Activated naive CD4-positive, alpha-beta T cell treated with anti-CD3 and anti-CD28 coated beads for 36 hours (primary cell): ENCODE measurements around the gene GNPDA2. TPM values are rescaled to one million over a fixed set of nuclear protein-coding genes. Genes with fewer than 3 reads are reported as not detected.
"Not testable (repeated sequence)": the region's sequence is repeated elsewhere in the genome, so short reads cannot be mapped to it uniquely, and the experiment has no call there.

Experiments
- CTCF ChIA-PET: fragments of 350-600 bp; sonication (Branson Sonifier 250); formaldehyde crosslinking; loops from one replicate; lab custom pipeline; 2021; ENCODE audit warnings: antibody characterized with exemption; lab: Charles Lee
- DNase-seq: peaks from one replicate; pipeline ENCODE4 v3.0.0-alpha.2; 2020
- H3K27ac Mint-ChIP-seq: one replicate; pipeline ENCODE4 v1.8.0; 2021; ENCODE audit warnings: mild to moderate bottlenecking, mixed read lengths
- H3K27me3 Mint-ChIP-seq: one replicate; pipeline ENCODE4 v1.8.0; 2021; ENCODE audit warnings: low read depth, mixed read lengths
- H3K36me3 Mint-ChIP-seq: one replicate; pipeline ENCODE4 v1.8.0; 2021; ENCODE audit warnings: low read depth, mixed read lengths
- H3K4me1 Mint-ChIP-seq: one replicate; pipeline ENCODE4 v1.8.0; 2021; ENCODE audit warnings: low read depth, mixed read lengths
- H3K4me3 Mint-ChIP-seq: one replicate; pipeline ENCODE4 v1.8.0; 2021; ENCODE audit warnings: mild to moderate bottlenecking, moderate library complexity, mixed read lengths
- H3K9me3 Mint-ChIP-seq: one replicate; pipeline ENCODE4 v1.8.0; 2021; ENCODE audit warnings: mixed read lengths
- intact Hi-C: fragments of 100-400 bp; cut with micrococcal nuclease; formaldehyde crosslinking; loops from one replicate; pipeline ENCODE4 v1.15.1; 2023
- total RNA-seq, 2 experiments: library from RNA; stranded (reverse); gene quantifications; one replicate each; pipeline ENCODE4 v1.2.3, GENCODE V29; 2021

GNPDA2 gene
- total RNA-seq: 10 to 100 TPM; 14.2 TPM

GRCh38 chr4:44726038-44726871 is at the start of gene GNPDA2:
Gene GNPDA2, minus strand, starts transcription at chr4:44726556. Its CDS starts 4,349 bp downstream, at chr4:44722207.
- CTCF ChIA-PET: interaction anchor here (1.3 kb wide), 1 partner anchor 49 kb away, joined by 3 read pairs; no protein-coding TSS in a partner anchor
- Mint-ChIP-seq H3K4me1 (peaks cover 35% of the 10 kb centered on the region), H3K36me3 (no peaks in the 10 kb centered on the region), H3K27me3 (no peaks in the 10 kb centered on the region), H3K9me3 (no peaks in the 10 kb centered on the region), H3K27ac (peak within 1 kb of the TSS; percentile 84), H3K4me3 (peak within 1 kb of the TSS; percentile 93)
- peak; percentile 85 for DNase-seq
- intact Hi-C loops: loop anchor here (1.0 kb wide), 1 partner anchor 48 kb away; the partner anchor contains the start of gene GUF1

DNA sequence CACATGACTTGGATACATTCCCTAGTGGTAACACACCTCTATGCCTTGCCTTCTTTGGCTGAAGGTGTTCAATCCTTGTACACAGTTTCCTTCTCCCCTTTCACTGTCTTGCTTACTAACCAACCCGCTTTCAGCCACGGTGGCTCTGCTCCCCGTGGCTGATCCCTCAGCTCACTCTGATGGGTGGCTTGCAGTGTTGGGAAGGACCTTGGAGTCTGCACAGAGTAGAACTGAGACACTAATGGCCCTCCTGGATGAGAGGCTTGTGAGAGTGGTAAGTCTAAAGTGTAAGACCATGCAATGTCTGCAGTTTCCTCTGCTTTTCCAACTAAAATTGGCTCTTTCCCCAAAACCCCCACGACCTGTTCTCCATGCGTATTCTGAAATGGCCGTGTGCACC is 46.0 kb upstream of the GNPDA2 start:
- CTCF ChIA-PET: no interaction called here
- peaks cover 18% of the 10 kb centered on the region for H3K27me3 Mint-ChIP-seq
- intact Hi-C loops: no loop called here
- no peak for DNase-seq
- H3K36me3 Mint-ChIP-seq: peaks cover 1% of the 10 kb centered on the region
- peaks cover 8% of the 10 kb centered on the region for H3K9me3 Mint-ChIP-seq
- H3K4me1 Mint-ChIP-seq: no peaks in the 10 kb centered on the region
- no peak overlapping the region for H3K27ac Mint-ChIP-seq
- no peak overlapping the region for H3K4me3 Mint-ChIP-seq

GRCh38 chr4:44771789-44772188 is 45.4 kb upstream of the GNPDA2 start:
- Mint-ChIP-seq H3K4me3 (no peak overlapping the region), H3K36me3 (peaks cover 1% of the 10 kb centered on the region), H3K4me1 (no peaks in the 10 kb centered on the region), H3K27ac (no peak overlapping the region), H3K27me3 (peaks cover 20% of the 10 kb centered on the region), H3K9me3 (peaks cover 8% of the 10 kb centered on the region)
- no peak for DNase-seq
- intact Hi-C loops: no loop called here
- CTCF ChIA-PET: no interaction called here

DNA sequence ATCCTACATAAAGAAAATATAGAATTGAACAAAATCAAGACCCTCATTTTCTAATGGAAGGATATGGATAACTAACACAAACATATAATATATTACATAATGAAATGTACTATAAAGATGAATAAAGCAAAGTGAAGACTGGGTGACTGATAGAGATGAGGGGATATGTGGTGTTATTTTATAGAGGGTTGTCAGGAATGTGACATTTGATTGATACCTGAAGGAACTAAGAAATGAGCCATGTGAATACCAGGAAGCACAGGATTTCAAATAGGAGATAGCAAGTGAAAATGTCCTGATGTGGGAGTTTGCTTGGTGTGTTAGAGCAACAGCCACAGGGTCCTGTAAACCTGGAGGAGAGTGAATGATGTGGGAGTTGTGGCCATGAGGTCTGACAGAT is 40.1 kb upstream of the GNPDA2 start:
- no peaks in the 10 kb centered on the region for H3K36me3 Mint-ChIP-seq
- H3K27me3 Mint-ChIP-seq: peaks cover 15% of the 10 kb centered on the region
- CTCF ChIA-PET: no interaction called here
- H3K27ac Mint-ChIP-seq: no peak overlapping the region
- no peak for DNase-seq
- H3K9me3 Mint-ChIP-seq: no peaks in the 10 kb centered on the region
- no peaks in the 10 kb centered on the region for H3K4me1 Mint-ChIP-seq
- intact Hi-C loops: no loop called here
- H3K4me3 Mint-ChIP-seq: no peak overlapping the region

GRCh38 chr4:44765116-44765515 is 38.8 kb upstream of the GNPDA2 start:
- intact Hi-C loops: no loop called here
- CTCF ChIA-PET: no interaction called here
- Mint-ChIP-seq H3K27ac (no peak overlapping the region), H3K4me1 (no peaks in the 10 kb centered on the region), H3K27me3 (peaks cover 26% of the 10 kb centered on the region), H3K9me3 (no peaks in the 10 kb centered on the region), H3K36me3 (no peaks in the 10 kb centered on the region), H3K4me3 (no peak overlapping the region)
- DNase-seq: no peak

GRCh38 chr4:44761306-44761705 is 35.0 kb upstream of the GNPDA2 start:
- H3K27me3 Mint-ChIP-seq: peaks cover 18% of the 10 kb centered on the region
- no peak overlapping the region for H3K4me3 Mint-ChIP-seq
- no peak overlapping the region for H3K27ac Mint-ChIP-seq
- H3K9me3 Mint-ChIP-seq: no peaks in the 10 kb centered on the region
- H3K36me3 Mint-ChIP-seq: no peaks in the 10 kb centered on the region
- no peaks in the 10 kb centered on the region for H3K4me1 Mint-ChIP-seq
- DNase-seq: no peak
- intact Hi-C loops: no loop called here
- CTCF ChIA-PET: no interaction called here

DNA sequence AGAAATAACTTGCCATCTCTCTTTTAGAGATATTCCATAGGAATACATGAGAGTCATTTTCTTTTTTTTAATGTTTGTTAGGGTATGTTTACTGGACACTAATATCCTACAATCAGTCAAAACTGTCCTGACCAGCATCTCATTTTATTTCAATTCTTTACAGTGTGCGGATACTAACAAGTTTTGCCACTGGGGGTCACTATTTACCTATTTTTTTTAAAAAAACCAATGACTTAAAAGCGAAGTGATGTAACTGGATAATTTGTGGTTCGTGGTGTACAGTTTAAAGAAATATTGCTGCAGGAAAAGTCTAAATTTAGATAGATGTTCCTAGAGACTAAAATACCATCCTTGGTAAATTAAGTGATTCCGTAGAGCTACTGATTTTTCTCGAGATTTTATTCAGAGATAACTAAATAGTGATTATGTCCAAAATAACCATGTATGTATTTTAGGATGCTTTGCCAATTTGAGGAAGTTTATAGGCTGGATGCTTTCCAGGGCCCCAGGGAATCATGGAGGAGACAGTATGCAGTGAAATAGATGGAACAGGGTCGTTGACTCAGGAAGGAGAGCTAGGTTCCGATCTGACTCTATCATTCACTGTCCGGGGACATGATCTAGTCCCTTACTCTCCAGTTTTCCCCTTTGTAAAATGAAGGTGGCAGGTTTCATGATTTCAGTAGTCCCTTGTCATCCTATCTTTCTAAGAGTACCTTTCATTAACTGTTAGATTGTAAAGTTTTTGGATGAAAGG is 34.0 kb upstream of the GNPDA2 start:
- intact Hi-C loops: no loop called here
- Mint-ChIP-seq H3K4me3 (no peak overlapping the region), H3K36me3 (no peaks in the 10 kb centered on the region), H3K27ac (no peak overlapping the region), H3K9me3 (no peaks in the 10 kb centered on the region), H3K27me3 (peaks cover 21% of the 10 kb centered on the region), H3K4me1 (no peaks in the 10 kb centered on the region)
- DNase-seq: no peak
- CTCF ChIA-PET: interaction anchor here (0.6 to 1.5 kb wide), 7 partner anchors 8 to 1354 kb away, joined by 3 to 4 read pairs (median 3); partner anchors contain the start of gene GUF1

GRCh38 chr4:44756559-44756958 is 30.2 kb upstream of the GNPDA2 start:
- H3K4me1 Mint-ChIP-seq: no peaks in the 10 kb centered on the region
- intact Hi-C loops: no loop called here
- CTCF ChIA-PET: no interaction called here
- H3K27me3 Mint-ChIP-seq: peaks cover 25% of the 10 kb centered on the region
- no peak for DNase-seq
- no peaks in the 10 kb centered on the region for H3K9me3 Mint-ChIP-seq
- H3K4me3 Mint-ChIP-seq: no peak overlapping the region
- no peaks in the 10 kb centered on the region for H3K36me3 Mint-ChIP-seq
- no peak overlapping the region for H3K27ac Mint-ChIP-seq

GRCh38 chr4:44740201-44740600 is 13.8 kb upstream of the GNPDA2 start:
- DNase-seq: no peak
- no peak overlapping the region for H3K27ac Mint-ChIP-seq
- CTCF ChIA-PET: interaction anchor here (1.0 kb wide), 1 partner anchor 19 kb away, joined by 3 read pairs; no protein-coding TSS in a partner anchor
- H3K36me3 Mint-ChIP-seq: no peaks in the 10 kb centered on the region
- no peaks in the 10 kb centered on the region for H3K4me1 Mint-ChIP-seq
- no peak overlapping the region for H3K4me3 Mint-ChIP-seq
- no peaks in the 10 kb centered on the region for H3K9me3 Mint-ChIP-seq
- peaks cover 9% of the 10 kb centered on the region for H3K27me3 Mint-ChIP-seq
- intact Hi-C loops: no loop called here

DNA sequence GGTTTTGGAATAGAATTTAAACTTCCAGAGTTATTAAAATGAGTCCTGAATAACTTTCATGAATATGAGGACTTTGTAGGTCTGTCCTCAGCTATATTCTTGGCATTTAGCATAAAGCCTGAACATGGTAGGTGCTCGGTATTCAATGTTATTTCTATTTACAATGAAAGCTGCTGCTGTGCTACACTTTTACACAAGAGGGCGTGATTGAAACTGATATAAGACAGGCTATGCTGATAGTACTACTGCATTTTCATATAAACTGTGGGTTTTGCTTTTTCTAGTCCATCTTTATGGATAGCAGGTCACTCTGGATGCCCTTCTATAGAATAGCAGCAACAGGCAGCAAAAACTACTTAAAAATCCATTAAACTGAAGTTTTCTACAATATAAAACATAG is 12.3 kb upstream of the GNPDA2 start:
- no peak overlapping the region for H3K27ac Mint-ChIP-seq
- no peak for DNase-seq
- no peak overlapping the region for H3K4me3 Mint-ChIP-seq
- CTCF ChIA-PET: no interaction called here
- no peaks in the 10 kb centered on the region for H3K4me1 Mint-ChIP-seq
- H3K27me3 Mint-ChIP-seq: peaks cover 16% of the 10 kb centered on the region
- H3K36me3 Mint-ChIP-seq: no peaks in the 10 kb centered on the region
- H3K9me3 Mint-ChIP-seq: no peaks in the 10 kb centered on the region
- intact Hi-C loops: no loop called here

GRCh38 chr4:44736900-44737299 is 10.5 kb upstream of the GNPDA2 start:
- Mint-ChIP-seq H3K9me3 (no peaks in the 10 kb centered on the region), H3K36me3 (no peaks in the 10 kb centered on the region), H3K4me1 (no peaks in the 10 kb centered on the region), H3K27me3 (peaks cover 18% of the 10 kb centered on the region), H3K4me3 (no peak overlapping the region), H3K27ac (no peak overlapping the region)
- CTCF ChIA-PET: no interaction called here
- intact Hi-C loops: no loop called here
- DNase-seq: no peak

DNA sequence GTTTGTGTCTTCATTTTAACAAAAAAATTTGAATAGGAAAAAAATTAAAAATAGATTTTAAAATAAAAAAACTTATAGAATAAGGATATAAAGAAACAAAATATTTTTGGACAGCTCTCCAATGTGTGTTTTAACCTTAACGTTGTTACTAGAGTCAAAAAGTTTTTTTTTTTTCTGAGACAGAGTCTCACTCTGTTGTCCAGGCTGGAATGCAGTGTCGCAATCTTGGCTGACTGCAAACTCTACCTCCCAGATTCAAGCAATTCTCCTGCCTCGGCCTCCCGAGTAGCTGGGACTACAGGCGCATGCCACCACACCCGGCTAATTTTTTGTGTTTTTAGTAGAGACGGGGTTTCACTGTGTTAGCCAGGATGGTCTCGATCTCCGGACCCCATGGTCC is 2.3 kb upstream of the GNPDA2 start:
- CTCF ChIA-PET, H3K27me3 Mint-ChIP-seq, DNase-seq, H3K36me3 Mint-ChIP-seq, H3K9me3 Mint-ChIP-seq, intact Hi-C loops, H3K27ac Mint-ChIP-seq, H3K4me3 Mint-ChIP-seq: not testable (repeated sequence)
- H3K4me1 Mint-ChIP-seq: peaks cover 27% of the 10 kb centered on the region
